SK-N-SH (cell line): Measurements from ENCODE around the gene MAST4.

Experiments
- EP300 ChIP-seq, 2 experiments: IDR thresholded peaks; 2 replicates each; pipeline versions ENCODE4 v1.4.0 to v1.6.1; 2012; ENCODE audit warnings: borderline replicate concordance in 1 of 2, low read depth in 1 of 2, low read length in 1 of 2
- FOXM1 ChIP-seq: IDR thresholded peaks from 2 replicates; pipeline ENCODE4 v1.4.0; 2012; ENCODE audit warnings: low read depth, mild to moderate bottlenecking
- MXI1 ChIP-seq: IDR thresholded peaks from 2 replicates; pipeline ENCODE4 v1.6.1; 2012; ENCODE audit warnings: mild to moderate bottlenecking, low read depth, low read length, improper control_type of control experiment
- NFIC ChIP-seq: IDR thresholded peaks from 2 replicates; pipeline ENCODE4 v1.4.0; 2012; ENCODE audit warnings: borderline replicate concordance
- POLR2AphosphoS5 ChIP-seq: IDR thresholded peaks from 2 replicates; pipeline ENCODE4 v1.6.1; 2012; ENCODE audit warnings: low read depth, low read length
- RFX5 ChIP-seq: IDR thresholded peaks from 2 replicates; pipeline ENCODE4 v1.6.1; 2012; ENCODE audit warnings: mild to moderate bottlenecking, improper control_type of control experiment, low read length
- SMC3 ChIP-seq: IDR thresholded peaks from 2 replicates; pipeline ENCODE4 v1.6.1; 2012; ENCODE audit warnings: low read depth, low read length, improper control_type of control experiment
- YY1 ChIP-seq: IDR thresholded peaks from 2 replicates; pipeline ENCODE4 v1.4.0; 2012; ENCODE audit warnings: low read depth, mild to moderate bottlenecking
- TF ChIP-seq, protein P1 (sequence below): fragments of 200-600 bp; sonication (generic); IDR thresholded peaks from 2 replicates; pipeline ENCODE4 v1.6.1; 2017; ENCODE audit warnings: antibody characterized with exemption, mild to moderate bottlenecking, moderate library complexity
- TF ChIP-seq, protein P2 (sequence below): IDR thresholded peaks from 2 replicates; pipeline ENCODE4; 2012
- TF ChIP-seq, protein P3 (sequence below): IDR thresholded peaks from 2 replicates; pipeline ENCODE4 v1.6.1; 2012; ENCODE audit warnings: mild to moderate bottlenecking, low read depth, low read length, moderate library complexity
- TF ChIP-seq, protein P4 (sequence below): IDR thresholded peaks from 2 replicates; pipeline ENCODE4 v1.4.0; 2012; ENCODE audit warnings: low read depth

DNA sequence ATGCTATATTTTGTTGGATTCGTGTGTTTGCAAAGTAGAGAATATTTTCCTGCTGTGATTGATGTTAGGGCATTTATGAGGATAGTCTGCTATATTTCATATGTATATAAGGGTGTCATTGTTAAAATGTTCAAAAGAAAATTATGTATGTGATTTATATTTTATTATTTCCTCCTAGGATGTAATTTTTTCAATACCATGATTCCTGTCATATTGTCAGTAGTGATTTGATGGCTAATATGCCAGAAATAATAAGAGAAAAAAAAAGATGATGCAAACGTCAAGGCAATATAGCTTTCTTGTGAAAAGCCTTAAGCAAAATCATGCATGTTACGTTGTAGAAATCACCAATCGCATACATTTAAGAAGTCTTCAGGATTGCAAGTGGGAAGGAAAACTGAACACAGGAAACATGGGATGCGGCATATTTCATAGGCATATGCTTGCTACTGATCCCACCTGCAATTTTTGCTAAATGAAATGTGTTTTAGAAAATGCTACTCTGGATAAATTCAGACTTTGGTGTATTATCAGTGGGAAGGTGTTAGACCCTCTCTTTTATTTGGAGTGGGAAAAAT lies 224.5 kb downstream of the MAST4 start:
- TF ChIP-seq, protein P1, sequence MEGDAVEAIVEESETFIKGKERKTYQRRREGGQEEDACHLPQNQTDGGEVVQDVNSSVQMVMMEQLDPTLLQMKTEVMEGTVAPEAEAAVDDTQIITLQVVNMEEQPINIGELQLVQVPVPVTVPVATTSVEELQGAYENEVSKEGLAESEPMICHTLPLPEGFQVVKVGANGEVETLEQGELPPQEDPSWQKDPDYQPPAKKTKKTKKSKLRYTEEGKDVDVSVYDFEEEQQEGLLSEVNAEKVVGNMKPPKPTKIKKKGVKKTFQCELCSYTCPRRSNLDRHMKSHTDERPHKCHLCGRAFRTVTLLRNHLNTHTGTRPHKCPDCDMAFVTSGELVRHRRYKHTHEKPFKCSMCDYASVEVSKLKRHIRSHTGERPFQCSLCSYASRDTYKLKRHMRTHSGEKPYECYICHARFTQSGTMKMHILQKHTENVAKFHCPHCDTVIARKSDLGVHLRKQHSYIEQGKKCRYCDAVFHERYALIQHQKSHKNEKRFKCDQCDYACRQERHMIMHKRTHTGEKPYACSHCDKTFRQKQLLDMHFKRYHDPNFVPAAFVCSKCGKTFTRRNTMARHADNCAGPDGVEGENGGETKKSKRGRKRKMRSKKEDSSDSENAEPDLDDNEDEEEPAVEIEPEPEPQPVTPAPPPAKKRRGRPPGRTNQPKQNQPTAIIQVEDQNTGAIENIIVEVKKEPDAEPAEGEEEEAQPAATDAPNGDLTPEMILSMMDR: no peak
- TF ChIP-seq POLR2AphosphoS5: no peak
- TF ChIP-seq RFX5: no peak
- TF ChIP-seq, protein P2, sequence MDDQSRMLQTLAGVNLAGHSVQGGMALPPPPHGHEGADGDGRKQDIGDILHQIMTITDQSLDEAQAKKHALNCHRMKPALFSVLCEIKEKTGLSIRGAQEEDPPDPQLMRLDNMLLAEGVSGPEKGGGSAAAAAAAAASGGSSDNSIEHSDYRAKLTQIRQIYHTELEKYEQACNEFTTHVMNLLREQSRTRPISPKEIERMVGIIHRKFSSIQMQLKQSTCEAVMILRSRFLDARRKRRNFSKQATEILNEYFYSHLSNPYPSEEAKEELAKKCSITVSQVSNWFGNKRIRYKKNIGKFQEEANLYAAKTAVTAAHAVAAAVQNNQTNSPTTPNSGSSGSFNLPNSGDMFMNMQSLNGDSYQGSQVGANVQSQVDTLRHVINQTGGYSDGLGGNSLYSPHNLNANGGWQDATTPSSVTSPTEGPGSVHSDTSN: no peak
- TF ChIP-seq, protein P3, sequence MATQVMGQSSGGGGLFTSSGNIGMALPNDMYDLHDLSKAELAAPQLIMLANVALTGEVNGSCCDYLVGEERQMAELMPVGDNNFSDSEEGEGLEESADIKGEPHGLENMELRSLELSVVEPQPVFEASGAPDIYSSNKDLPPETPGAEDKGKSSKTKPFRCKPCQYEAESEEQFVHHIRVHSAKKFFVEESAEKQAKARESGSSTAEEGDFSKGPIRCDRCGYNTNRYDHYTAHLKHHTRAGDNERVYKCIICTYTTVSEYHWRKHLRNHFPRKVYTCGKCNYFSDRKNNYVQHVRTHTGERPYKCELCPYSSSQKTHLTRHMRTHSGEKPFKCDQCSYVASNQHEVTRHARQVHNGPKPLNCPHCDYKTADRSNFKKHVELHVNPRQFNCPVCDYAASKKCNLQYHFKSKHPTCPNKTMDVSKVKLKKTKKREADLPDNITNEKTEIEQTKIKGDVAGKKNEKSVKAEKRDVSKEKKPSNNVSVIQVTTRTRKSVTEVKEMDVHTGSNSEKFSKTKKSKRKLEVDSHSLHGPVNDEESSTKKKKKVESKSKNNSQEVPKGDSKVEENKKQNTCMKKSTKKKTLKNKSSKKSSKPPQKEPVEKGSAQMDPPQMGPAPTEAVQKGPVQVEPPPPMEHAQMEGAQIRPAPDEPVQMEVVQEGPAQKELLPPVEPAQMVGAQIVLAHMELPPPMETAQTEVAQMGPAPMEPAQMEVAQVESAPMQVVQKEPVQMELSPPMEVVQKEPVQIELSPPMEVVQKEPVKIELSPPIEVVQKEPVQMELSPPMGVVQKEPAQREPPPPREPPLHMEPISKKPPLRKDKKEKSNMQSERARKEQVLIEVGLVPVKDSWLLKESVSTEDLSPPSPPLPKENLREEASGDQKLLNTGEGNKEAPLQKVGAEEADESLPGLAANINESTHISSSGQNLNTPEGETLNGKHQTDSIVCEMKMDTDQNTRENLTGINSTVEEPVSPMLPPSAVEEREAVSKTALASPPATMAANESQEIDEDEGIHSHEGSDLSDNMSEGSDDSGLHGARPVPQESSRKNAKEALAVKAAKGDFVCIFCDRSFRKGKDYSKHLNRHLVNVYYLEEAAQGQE: no peak
- no peak for TF ChIP-seq SMC3
- no peak for TF ChIP-seq EP300 (IDR thresholded peaks at IDR 0.05; ENCODE audit: borderline replicate concordance in 1 of 2, low read depth in 1 of 2, low read length in 1 of 2)
- TF ChIP-seq, protein P4, sequence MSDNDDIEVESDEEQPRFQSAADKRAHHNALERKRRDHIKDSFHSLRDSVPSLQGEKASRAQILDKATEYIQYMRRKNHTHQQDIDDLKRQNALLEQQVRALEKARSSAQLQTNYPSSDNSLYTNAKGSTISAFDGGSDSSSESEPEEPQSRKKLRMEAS: no peak
- TF ChIP-seq MXI1: no peak
- no peak for TF ChIP-seq YY1
- TF ChIP-seq FOXM1: no peak
- no peak for TF ChIP-seq NFIC
